ENCODE results near the gene TRAK1.

Gene TRAK1

GRCh38 chr3:42195879-42196330 is 104.7 kb downstream of the TRAK1 start:
- intact Hi-C loops (cut with DNase I; ENCODE audit: low total_unique reads) = no loop called here
- Histone ChIP-seq H3K4me1 (peaks cover 0 to 11% (median 2%) of the 10 kb centered on the region in 4 donors), H3K27me3 (no peaks in the 10 kb centered on the region), H3K9me3 (no peaks in the 10 kb centered on the region), H3K36me3 (peaks cover 60 to 83% (median 70%) of the 10 kb centered on the region in 3 donors), H3K27ac (peak overlapping the region in 1 of 2 donors; percentile 30), H3K4me3 (no peak overlapping the region)
- TF ChIP-seq, protein P1, sequence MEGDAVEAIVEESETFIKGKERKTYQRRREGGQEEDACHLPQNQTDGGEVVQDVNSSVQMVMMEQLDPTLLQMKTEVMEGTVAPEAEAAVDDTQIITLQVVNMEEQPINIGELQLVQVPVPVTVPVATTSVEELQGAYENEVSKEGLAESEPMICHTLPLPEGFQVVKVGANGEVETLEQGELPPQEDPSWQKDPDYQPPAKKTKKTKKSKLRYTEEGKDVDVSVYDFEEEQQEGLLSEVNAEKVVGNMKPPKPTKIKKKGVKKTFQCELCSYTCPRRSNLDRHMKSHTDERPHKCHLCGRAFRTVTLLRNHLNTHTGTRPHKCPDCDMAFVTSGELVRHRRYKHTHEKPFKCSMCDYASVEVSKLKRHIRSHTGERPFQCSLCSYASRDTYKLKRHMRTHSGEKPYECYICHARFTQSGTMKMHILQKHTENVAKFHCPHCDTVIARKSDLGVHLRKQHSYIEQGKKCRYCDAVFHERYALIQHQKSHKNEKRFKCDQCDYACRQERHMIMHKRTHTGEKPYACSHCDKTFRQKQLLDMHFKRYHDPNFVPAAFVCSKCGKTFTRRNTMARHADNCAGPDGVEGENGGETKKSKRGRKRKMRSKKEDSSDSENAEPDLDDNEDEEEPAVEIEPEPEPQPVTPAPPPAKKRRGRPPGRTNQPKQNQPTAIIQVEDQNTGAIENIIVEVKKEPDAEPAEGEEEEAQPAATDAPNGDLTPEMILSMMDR (IDR thresholded peaks at IDR 0.05) = no peak
- DNase-seq = no peak

DNA sequence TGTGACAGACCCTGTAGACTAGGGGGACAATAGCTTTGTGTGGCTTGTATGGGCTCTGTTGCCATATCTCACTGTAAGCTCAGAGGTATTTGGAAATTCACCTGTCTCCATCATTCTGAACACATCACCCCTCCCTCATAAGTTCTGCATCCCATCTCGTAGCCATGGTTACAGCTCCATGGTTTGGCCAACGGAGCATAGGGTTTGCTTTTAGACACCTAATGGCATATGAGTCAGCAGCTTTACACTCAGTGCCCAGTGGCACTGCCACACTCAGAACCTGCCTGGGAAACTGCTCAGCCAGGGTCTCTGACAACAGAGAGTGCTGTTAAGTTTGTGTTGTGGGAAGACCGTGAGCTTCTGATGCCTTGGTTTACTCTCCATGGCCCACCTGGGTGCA is 107.6 kb downstream of the TRAK1 start:
- no peak for DNase-seq
- H3K27me3 ChIP-seq = no peaks in the 10 kb centered on the region
- no peak overlapping the region for H3K4me3 ChIP-seq
- intact Hi-C loops (cut with DNase I; ENCODE audit: low total_unique reads) = no loop called here
- peaks cover 0 to 11% (median 2%) of the 10 kb centered on the region in 4 donors for H3K4me1 ChIP-seq
- peaks cover 71 to 97% (median 78%) of the 10 kb centered on the region in 3 donors for H3K36me3 ChIP-seq
- TF ChIP-seq, protein P1 (IDR thresholded peaks at IDR 0.05) = no peak
- no peak overlapping the region for H3K27ac ChIP-seq
- H3K9me3 ChIP-seq = no peaks in the 10 kb centered on the region

- Histone ChIP-seq H3K36me3 (peaks cover 60 to 90% (median 73%) of the 10 kb centered on the region in 3 donors), H3K4me1 (no peaks in the 10 kb centered on the region), H3K27ac (no peak overlapping the region), H3K9me3 (no peaks in the 10 kb centered on the region), H3K27me3 (no peaks in the 10 kb centered on the region), H3K4me3 (no peak overlapping the region)
- DNase-seq = no peak
- TF ChIP-seq, protein P1 (IDR thresholded peaks at IDR 0.05) = no peak
- intact Hi-C loops (cut with DNase I; ENCODE audit: low total_unique reads) = no loop called here
These were observed 111.2 kb downstream of the TRAK1 start for GRCh38 chr3:42202217-42202865.

GRCh38 chr3:42204867-42205599 is 113.9 kb downstream of the TRAK1 start:
- Histone ChIP-seq H3K9me3 (no peaks in the 10 kb centered on the region), H3K4me3 (no peak overlapping the region), H3K27me3 (no peaks in the 10 kb centered on the region), H3K4me1 (no peaks in the 10 kb centered on the region), H3K27ac (no peak overlapping the region), H3K36me3 (peaks cover 53 to 91% (median 76%) of the 10 kb centered on the region in 3 donors)
- no peak for DNase-seq
- TF ChIP-seq, protein P1 (IDR thresholded peaks at IDR 0.05) = no peak
- intact Hi-C loops (cut with DNase I; ENCODE audit: low total_unique reads) = no loop called here

- Histone ChIP-seq H3K36me3 (peaks cover 53 to 91% (median 76%) of the 10 kb centered on the region in 3 donors), H3K27ac (no peak overlapping the region), H3K27me3 (no peaks in the 10 kb centered on the region), H3K4me1 (no peaks in the 10 kb centered on the region), H3K9me3 (no peaks in the 10 kb centered on the region), H3K4me3 (no peak overlapping the region)
- intact Hi-C loops (cut with DNase I; ENCODE audit: low total_unique reads) = no loop called here
- no peak for DNase-seq
- TF ChIP-seq, protein P1 (IDR thresholded peaks at IDR 0.05) = no peak
These were observed 114.8 kb downstream of the TRAK1 start for GRCh38 chr3:42205800-42206514.

All from tibial artery (tissue), 4 donors.